Right lobe of liver (tissue), 6 donors: Measurements from ENCODE around the gene TSPAN9. TPM values are rescaled to one million over a fixed set of nuclear protein-coding genes. Genes with fewer than 3 reads are reported as not detected.

Experiments
- ATAC-seq, 4 donors: fragments of 200-7000 bp; cut with Tn5 transposase; one replicate each; pipeline ENCODE4 v1.9.1; 2020; ENCODE audit warnings: mild to moderate bottlenecking in 4 of 4, moderate library complexity in 4 of 4
- DNase-seq, 3 donors: peaks; one replicate each; pipeline ENCODE4 v3.0.0-alpha.2; 2020
- H3K27ac ChIP-seq, 3 donors: fragments of 200-600 bp; one replicate each; pipeline ENCODE4 v1.8.0; 2022
- H3K27me3 ChIP-seq, 2 donors: fragments of 200-600 bp; one replicate each; pipeline ENCODE4 v1.8.0; 2022
- H3K36me3 ChIP-seq, 4 donors: fragments of 200-600 bp; sonication (generic) in 1 of 4; one replicate each; pipeline versions ENCODE4 v1.5.1 to v1.8.0; 2017 to 2022; ENCODE audit warnings: control low read depth in 1 of 4
- H3K4me1 ChIP-seq, 4 donors: fragments of 200-600 bp; sonication (generic) in 1 of 4; one replicate each; pipeline versions ENCODE4 v1.5.1 to v1.8.0; 2017 to 2022; ENCODE audit warnings: control low read depth in 1 of 4
- H3K4me3 ChIP-seq, 3 donors: fragments of 200-600 bp; one replicate each; pipeline ENCODE4 v1.8.0; 2022
- H3K9me3 ChIP-seq, 4 donors: fragments of 200-600 bp; sonication (generic) in 1 of 4; one replicate each; pipeline versions ENCODE4 v1.5.1 to v1.8.0; 2017 to 2022; ENCODE audit warnings: control low read depth in 1 of 4
- POLR2A ChIP-seq: fragments of 450-650 bp; IDR thresholded peaks from one replicate; pipeline ENCODE4 v1.6.1; 2017; ENCODE audit warnings: antibody characterized with exemption, mild to moderate bottlenecking
- WGBS: methylation state at CpG from one replicate; pipeline ENCODE4 v1.1.6; 2018; ENCODE audit warnings: low coverage, low lambda C conversion rate; ENCODE audit not compliant: insufficient coverage; ENCODE audit errors: missing lambda C conversion rate; 5-methylcytosine and 5-hydroxymethylcytosine counted together
- intact Hi-C, 2 donors: fragments of 100-400 bp; cut with DNase I; formaldehyde crosslinking; loops; one replicate each; pipeline versions ENCODE4 v1.11.2 to v1.14.1; 2022
- total RNA-seq, 6 experiments: library from RNA; depleted of rRNA in 2 of 6; stranded (reverse); fragments of >200 nt in 2 of 6; fragmentation: NEBNext Ultra II Directional in 3 of 6; extraction: Animal tissue kit (Norgen Biotek cat#: 25700) in 3 of 6; gene quantifications; one replicate each; pipeline versions ENCODE4 v1.1.0 to v1.2.4, GENCODE V29; 2016 to 2023
- TF ChIP-seq, protein P1 (sequence below), 4 donors: fragments of 200-600 bp in 3 of 4; fragments of 450-650 bp in 1 of 4; IDR thresholded peaks; one replicate each; pipeline versions ENCODE4 v1.5.1 to v1.8.0; 2016 to 2022; ENCODE audit warnings: antibody characterized with exemption in 4 of 4, mild to moderate bottlenecking in 2 of 4
- donor health status: DM: no; HTN: yes; CAD: no.
- donor health status: DM: no; HTN: no; CAD: no.
- donor health status: DM: no; HTN: no; CAD: no.
- donor health status: DM: no; HTN: yes; CAD: no.
- donor health status: DM: no; HTN: yes; CAD: no.

The TSPAN9 gene
- total RNA-seq, 6 experiments from 2014 or later, result 23.7 to 53.2 (median 39.8) TPM

DNA sequence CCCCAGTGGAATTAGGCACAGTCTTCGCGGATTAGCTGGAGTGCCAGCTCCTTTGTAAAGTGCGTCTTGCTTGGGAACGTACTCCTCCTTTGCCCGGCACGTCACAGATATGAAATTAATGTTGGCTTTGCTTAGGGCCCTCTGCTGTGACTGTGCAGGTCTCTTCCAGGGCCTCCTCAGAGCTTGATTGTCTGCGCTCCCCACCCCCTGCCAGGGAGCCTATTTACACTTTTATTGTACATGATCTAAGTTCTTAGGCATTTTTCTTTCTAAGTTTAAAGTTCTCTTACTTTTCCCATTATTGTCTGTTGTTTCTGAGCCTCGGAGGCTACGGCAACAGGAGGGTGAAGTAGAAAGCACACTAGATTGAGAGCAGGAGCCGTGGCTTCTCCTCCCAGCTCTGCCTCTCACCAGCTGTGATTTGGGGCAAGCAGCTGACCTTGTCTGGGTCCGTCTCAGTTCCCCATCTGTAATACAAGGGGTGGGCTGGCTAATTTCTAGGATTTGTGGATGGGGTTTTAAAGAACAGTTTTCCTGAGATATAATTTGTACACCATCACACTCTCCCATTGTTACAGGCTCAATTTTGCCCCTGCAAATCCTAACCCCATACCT lies 81.8 kb downstream of the TSPAN9 start:
- TF ChIP-seq, protein P1, sequence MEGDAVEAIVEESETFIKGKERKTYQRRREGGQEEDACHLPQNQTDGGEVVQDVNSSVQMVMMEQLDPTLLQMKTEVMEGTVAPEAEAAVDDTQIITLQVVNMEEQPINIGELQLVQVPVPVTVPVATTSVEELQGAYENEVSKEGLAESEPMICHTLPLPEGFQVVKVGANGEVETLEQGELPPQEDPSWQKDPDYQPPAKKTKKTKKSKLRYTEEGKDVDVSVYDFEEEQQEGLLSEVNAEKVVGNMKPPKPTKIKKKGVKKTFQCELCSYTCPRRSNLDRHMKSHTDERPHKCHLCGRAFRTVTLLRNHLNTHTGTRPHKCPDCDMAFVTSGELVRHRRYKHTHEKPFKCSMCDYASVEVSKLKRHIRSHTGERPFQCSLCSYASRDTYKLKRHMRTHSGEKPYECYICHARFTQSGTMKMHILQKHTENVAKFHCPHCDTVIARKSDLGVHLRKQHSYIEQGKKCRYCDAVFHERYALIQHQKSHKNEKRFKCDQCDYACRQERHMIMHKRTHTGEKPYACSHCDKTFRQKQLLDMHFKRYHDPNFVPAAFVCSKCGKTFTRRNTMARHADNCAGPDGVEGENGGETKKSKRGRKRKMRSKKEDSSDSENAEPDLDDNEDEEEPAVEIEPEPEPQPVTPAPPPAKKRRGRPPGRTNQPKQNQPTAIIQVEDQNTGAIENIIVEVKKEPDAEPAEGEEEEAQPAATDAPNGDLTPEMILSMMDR (IDR thresholded peaks at IDR 0.05), result no peak
- no peak for TF ChIP-seq POLR2A
- Histone ChIP-seq H3K9me3 (no peaks in the 10 kb centered on the region), H3K36me3 (no peaks in the 10 kb centered on the region), H3K4me1 (peaks cover 0 to 3% (median 0%) of the 10 kb centered on the region in 4 donors), H3K4me3 (no peak overlapping the region), H3K27me3 (no peaks in the 10 kb centered on the region), H3K27ac (no peak overlapping the region)
- intact Hi-C loops, result no loop called here
- DNase-seq (peak in 1 of 3 donors; percentile 19), ATAC-seq (no peak)
- 67% methylated on average over 9 of the region's 11 CpGs for WGBS

- DNase-seq (no peak), ATAC-seq (no peak)
- Histone ChIP-seq H3K9me3 (no peaks in the 10 kb centered on the region), H3K4me1 (peaks cover 0 to 8% (median 3%) of the 10 kb centered on the region in 4 donors), H3K4me3 (no peak overlapping the region), H3K27ac (no peak overlapping the region), H3K27me3 (no peaks in the 10 kb centered on the region), H3K36me3 (no peaks in the 10 kb centered on the region)
- 60% methylated on average over 3 of the region's 3 CpGs for WGBS
- intact Hi-C loops, result no loop called here
- TF ChIP-seq POLR2A, result no peak
- TF ChIP-seq, protein P1 (IDR thresholded peaks at IDR 0.05), result no peak
These were observed 82.9 kb downstream of the TSPAN9 start for GRCh38 chr12:3160081-3160480.

- no peaks in the 10 kb centered on the region for H3K27me3 ChIP-seq
- H3K27ac ChIP-seq, result no peak overlapping the region
- no peaks in the 10 kb centered on the region for H3K36me3 ChIP-seq
- intact Hi-C loops, result no loop called here
- H3K4me1 ChIP-seq, result peaks cover 0 to 9% (median 3%) of the 10 kb centered on the region in 4 donors
- WGBS, result 70% methylated on average over 6 of the region's 6 CpGs
- ATAC-seq (peak in 1 of 4 donors; percentile 27), DNase-seq (peak in 1 of 3 donors; percentile 18)
- H3K4me3 ChIP-seq, result no peak overlapping the region
- no peak for TF ChIP-seq POLR2A
- TF ChIP-seq, protein P1 (IDR thresholded peaks at IDR 0.05), result no peak
- H3K9me3 ChIP-seq, result no peaks in the 10 kb centered on the region
These were observed 84.7 kb downstream of the TSPAN9 start for GRCh38 chr12:3161861-3162260.

DNA sequence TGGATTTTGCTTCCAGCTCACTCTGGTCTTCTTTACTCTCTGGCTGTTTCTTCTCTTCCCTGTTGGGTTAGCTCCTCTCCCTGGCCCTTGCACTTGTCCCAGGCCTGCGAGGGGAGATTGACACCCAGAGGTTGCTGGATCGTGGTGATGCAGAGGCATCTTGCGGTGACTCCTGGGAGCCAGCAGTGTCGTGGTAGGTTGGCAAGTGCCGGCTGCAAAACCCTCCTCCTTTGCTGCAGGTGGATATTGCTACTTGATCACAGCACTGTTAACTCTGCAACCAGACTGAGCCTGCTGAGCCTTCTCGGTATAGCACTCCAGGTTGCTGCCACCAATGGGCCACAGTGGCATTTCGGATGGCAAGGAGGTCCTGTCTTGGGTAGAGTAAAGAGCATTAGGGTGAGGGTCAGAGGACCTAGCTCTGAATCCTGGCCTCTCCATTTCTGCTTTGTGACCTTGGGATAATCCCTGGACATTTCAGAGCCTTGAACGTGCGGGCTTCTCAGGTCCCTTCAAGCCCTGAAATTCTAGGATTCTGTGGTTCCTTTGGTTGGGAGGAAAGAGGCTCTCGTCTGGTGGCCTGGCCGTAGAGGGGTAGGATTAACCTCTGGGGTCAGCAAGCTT lies 87.4 kb downstream of the TSPAN9 start:
- Histone ChIP-seq H3K36me3 (no peaks in the 10 kb centered on the region), H3K9me3 (no peaks in the 10 kb centered on the region), H3K4me1 (peaks cover 0 to 9% (median 3%) of the 10 kb centered on the region in 4 donors), H3K27ac (no peak overlapping the region), H3K27me3 (no peaks in the 10 kb centered on the region), H3K4me3 (no peak overlapping the region)
- 75% methylated on average over 9 of the region's 11 CpGs for WGBS
- DNase-seq, result peak in 1 of 3 donors; percentile 16
- TF ChIP-seq POLR2A, result no peak
- TF ChIP-seq, protein P1 (IDR thresholded peaks at IDR 0.05), result no peak
- intact Hi-C loops, result no loop called here
- ATAC-seq, result peak in 2 of 4 donors; percentile 11 to 22
